RPMI7951 (cell line): ENCODE data around the gene CSAD. TPM values are rescaled to one million over a fixed set of nuclear protein-coding genes. Genes with fewer than 3 reads are reported as not detected.
"Not testable (repeated sequence)": the region's sequence is repeated elsewhere in the genome, so short reads cannot be mapped to it uniquely, and the experiment has no call there.

Experiments
- DNase-seq: peaks from one replicate; pipeline ENCODE4 v3.0.0-alpha.2; 2012; ENCODE audit warnings: low read depth
- total RNA-seq: library from RNA; depleted of rRNA; stranded (reverse); fragments of >200 nt; shearing (Covaris generic); gene quantifications from 2 replicates; pipeline ENCODE4 v1.2.3, GENCODE V29; 2014

Gene CSAD
- total RNA-seq, 1 experiment from 2014 or later, result 1.8 TPM

- no peak for DNase-seq
These were observed 33.1 kb downstream of the CSAD start for GRCh38 chr12:53147653-53148052.

GRCh38 chr12:53147181-53147580, 33.5 kb downstream of the CSAD start:
- DNase-seq, result no peak

GRCh38 chr12:53145383-53146260, 35.1 kb downstream of the CSAD start:
- no peak for DNase-seq

- no peak for DNase-seq
These were observed 37.4 kb downstream of the CSAD start for GRCh38 chr12:53143355-53143754.

DNA sequence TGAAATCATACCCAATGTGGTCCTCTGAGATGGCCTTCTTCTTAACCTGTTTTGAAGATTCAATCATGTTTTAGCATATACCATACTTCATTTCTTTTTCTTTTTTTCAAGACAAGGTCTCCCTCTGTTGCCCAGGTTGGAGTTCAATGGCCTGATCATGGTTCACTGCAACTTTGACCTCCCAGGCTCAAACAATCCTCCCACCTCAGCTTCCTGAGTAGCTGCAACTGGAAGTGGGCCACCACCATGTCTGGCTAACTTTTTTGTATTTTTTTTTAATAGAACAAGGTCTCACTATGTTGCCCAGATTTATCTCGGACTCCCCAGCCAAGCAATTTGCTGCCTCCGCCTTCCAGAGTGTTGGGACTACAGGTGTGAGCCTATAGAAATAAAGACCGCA, 47.0 kb downstream of the CSAD start:
- no peak for DNase-seq

DNA sequence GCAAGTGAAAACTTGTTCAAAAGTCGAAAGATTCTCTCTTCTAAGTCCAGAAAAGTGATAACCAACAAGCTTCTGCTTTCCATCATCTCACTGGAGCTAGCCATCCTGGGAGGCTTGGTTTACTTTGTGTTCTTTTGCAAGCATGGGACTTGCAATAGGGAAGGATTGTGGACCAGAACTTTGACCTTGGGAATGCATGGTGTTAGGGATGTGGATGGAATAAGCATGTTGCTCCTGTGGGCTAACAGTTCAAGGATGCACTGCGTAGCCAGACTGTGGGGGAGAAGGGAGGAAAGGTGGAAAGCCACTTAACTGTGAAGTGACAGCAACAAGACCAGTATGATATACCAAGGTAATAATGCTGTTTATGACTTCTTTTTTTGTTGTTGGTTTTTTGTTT, 48.9 kb downstream of the CSAD start:
- no peak for DNase-seq

- DNase-seq, result no peak
These were observed 51.8 kb downstream of the CSAD start for GRCh38 chr12:53128780-53129569.

DNA sequence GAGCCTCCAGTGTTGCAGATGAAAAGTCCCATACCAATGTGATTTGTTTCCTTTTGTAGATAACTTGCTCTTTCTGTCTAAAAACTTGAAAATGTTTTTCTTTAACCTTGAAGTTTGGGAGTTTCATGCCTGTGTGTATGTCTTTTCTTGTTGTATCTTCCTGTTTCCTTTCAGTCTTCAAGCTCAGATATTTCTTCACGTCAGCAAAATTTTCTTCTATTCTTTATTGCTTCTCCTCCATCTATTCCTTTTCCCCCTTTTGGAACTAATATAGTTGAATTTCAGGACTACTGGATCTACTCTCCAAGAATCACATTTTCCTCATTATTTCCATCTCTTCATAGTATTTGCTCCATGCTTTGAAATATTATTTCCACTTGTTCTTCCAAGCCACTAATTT, 53.6 kb downstream of the CSAD start:
- no peak for DNase-seq

DNA sequence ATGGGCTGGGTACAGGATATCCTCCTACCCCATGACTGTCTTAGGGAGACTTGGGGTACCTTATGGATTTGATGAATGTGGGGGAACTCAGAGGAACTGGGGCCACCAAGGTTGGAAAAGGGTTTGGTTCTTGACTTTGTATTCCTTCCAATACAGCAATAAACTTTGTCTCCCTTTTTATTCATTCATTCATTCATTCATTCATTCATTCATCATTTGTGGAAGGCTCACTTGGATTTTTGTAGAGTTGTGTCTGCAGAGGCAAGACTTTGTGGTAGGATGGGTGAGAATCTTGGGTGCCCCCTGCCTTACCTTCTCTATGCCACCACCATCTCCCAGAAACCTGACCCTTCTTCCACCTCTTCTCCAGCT, 56.4 kb downstream of the CSAD start:
- DNase-seq, result no peak

DNA sequence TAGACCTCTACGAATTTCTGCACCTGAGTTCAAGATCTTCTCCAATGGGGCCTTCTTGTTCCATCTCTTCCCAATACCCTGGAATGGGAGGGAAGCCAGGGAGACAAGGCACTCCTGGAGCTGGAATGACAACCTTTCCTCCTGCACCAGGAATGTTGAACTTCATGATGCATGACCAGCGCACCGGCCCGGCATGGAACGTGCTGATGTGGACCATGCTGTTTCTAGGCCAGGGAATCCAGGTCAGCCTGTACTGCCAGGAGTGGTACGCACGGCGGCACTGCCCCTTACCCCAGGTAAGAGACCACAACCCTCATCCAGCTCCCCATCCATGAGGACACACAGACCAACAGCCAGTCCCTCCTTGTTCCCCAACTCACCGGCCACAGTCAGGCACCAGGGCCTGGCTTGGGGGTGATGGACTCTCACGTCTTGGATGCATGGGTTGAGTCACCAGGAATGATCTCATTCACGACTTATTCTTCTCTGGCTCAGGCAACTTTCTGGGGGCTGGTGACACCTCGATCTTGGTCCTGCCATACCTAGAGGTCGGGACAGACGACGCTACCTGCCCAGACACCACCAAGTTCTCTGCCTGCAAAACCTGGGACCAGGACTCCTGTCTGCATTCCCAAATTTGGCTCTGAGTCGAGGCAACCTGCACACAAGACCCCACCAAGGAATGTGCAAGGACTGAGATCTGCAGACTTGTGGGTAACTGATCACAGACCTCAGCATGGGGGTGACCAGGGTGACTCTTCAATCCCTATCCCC, 57.0 kb downstream of the CSAD start:
- DNase-seq, result peak; percentile 19

DNA sequence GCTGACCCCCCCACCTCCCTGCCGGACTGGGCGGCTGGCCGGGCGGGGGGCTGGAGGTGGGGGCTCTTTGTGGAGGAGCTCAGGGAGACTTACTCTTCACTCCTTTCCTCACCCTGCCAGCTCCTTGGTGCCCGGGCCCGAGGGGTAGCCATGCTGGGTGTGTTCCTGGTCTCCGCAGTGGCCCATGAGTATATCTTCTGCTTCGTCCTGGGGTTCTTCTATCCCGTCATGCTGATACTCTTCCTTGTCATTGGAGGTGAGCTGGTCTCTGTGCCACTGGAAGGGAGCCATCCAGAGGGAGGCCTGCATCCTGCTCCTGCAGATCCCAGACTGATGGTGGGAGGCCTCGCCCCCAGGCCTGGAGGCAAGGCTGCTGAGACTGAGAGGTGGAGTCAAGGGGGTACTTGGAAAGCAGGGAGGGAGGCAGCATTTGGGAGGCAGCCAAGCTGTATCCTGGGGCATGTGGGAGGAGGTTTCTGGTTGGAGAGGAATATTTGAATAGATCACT, 57.7 kb downstream of the CSAD start:
- peak; percentile 70 for DNase-seq

- DNase-seq, result no peak
These were observed 59.8 kb downstream of the CSAD start for GRCh38 chr12:53120685-53121525.

DNA sequence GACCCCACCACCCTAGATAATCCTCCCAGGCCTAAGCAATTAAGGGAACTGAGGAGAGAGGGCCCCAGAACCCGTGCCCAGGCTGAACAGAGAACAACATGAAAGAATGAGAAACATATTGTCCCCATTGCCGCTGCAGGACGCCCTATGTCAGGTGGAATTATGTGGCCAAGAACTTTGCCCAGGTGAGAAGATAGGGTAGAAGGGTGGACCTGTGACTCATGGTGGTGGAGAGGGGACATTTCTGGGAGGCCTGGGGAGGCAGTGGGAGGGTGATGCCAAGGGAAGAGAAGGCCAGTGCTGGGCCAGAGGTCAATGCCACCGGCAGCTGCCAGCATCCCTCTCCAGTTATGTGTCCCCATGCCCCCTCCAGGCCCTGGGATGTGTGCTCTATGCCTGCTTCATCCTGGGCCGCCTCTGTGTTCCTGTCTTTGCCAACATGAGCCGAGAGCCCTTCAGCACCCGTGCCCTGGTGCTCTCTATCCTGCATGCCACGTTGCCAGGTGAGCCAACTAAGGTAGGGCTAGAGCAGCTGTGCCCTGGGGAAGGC, 61.9 kb downstream of the CSAD start:
- no peak for DNase-seq

- no peak for DNase-seq
These were observed 64.7 kb downstream of the CSAD start for GRCh38 chr12:53115891-53116648.

DNA sequence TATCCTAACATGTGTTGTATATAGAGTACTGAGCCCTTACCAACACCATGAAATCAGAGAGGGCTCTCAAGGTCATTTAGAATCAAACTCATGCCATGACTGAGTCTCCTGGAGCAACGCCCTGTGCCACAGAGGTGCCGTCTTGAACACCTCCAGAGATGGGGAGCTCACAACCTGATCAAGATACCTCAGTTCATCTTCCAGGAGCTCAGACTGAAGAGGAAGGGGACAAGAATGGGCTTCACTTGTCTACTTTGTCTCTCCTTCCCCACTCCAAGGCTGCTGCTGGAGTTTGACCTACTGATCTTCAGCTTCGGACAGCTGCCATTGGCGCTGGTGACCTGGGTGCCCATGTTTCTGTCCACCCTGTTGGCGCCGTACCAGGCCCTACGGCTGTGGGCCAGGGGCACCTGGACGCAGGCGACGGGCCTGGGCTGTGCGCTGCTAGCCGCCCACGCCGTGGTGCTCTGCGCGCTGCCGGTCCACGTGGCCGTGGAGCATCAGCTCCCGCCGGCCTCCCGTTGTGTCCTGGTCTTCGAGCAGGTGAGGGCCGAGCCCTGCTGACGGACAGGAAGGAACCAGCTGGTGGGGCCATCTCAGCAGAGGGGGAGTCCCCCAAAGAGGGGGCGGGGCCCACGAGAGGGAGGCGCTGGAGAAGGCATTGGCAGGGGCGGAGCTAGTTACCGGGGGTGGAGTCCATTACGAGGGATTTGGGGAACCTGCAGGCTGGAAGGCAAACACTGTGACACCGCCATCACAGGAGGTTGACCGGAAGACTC, 65.4 kb downstream of the CSAD start:
- no peak for DNase-seq

- DNase-seq, result no peak
These were observed 66.8 kb downstream of the CSAD start for GRCh38 chr12:53113951-53114350.

GRCh38 chr12:53113136-53113705, 67.5 kb downstream of the CSAD start:
- DNase-seq, result no peak

- DNase-seq, result not testable (repeated sequence)
These were observed 68.3 kb downstream of the CSAD start for GRCh38 chr12:53112431-53112830.
